COLO829 (cell line): Measurements from ENCODE around the gene ZNF827.

Source experiments
- DNase-seq: peaks from one replicate; pipeline ENCODE4 v3.0.0; 2012; ENCODE audit warnings: low spot score

Gene ZNF827

GRCh38 chr4:145756244-145756643 lies 182.4 kb downstream of the ZNF827 start:
- DNase-seq = no peak

- DNase-seq = no peak
Observed at GRCh38 chr4:145755802-145756201, 182.8 kb downstream of the ZNF827 start.

- DNase-seq = no peak
Observed at GRCh38 chr4:145743641-145744040, 195.0 kb downstream of the ZNF827 start.

GRCh38 chr4:145740806-145741205 lies 197.8 kb downstream of the ZNF827 start:
- DNase-seq = no peak

GRCh38 chr4:145739845-145740244 lies 198.8 kb downstream of the ZNF827 start:
- no peak for DNase-seq

- DNase-seq = no peak
Observed at GRCh38 chr4:145736241-145736831, 202.3 kb downstream of the ZNF827 start.

- DNase-seq = no peak
Observed at GRCh38 chr4:145735827-145736226, 202.8 kb downstream of the ZNF827 start.

- peak; percentile 76 for DNase-seq
Observed at GRCh38 chr4:145735347-145735675, 203.3 kb downstream of the ZNF827 start.

- peak; percentile 77 for DNase-seq
Observed at GRCh38 chr4:145734576-145735346, 203.9 kb downstream of the ZNF827 start.

GRCh38 chr4:145734031-145734430 lies 204.6 kb downstream of the ZNF827 start:
- no peak for DNase-seq

- peak; percentile 90 for DNase-seq
Observed at GRCh38 chr4:145732895-145733880, 205.4 kb downstream of the ZNF827 start.

GRCh38 chr4:145732001-145732815 lies 206.4 kb downstream of the ZNF827 start:
- DNase-seq = no peak

GRCh38 chr4:145731028-145731427 lies 207.6 kb downstream of the ZNF827 start:
- DNase-seq = no peak

GRCh38 chr4:145730026-145730425 lies 208.6 kb downstream of the ZNF827 start:
- DNase-seq = no peak

- no peak for DNase-seq
Observed at GRCh38 chr4:145723336-145723735, 215.3 kb downstream of the ZNF827 start.

GRCh38 chr4:145722561-145722960 lies 216.1 kb downstream of the ZNF827 start:
- DNase-seq = no peak

GRCh38 chr4:145720656-145721055 lies 218.0 kb downstream of the ZNF827 start:
- no peak for DNase-seq

- DNase-seq = no peak
Observed at GRCh38 chr4:145719752-145720624, 218.6 kb downstream of the ZNF827 start.

GRCh38 chr4:145716661-145717200 lies 221.9 kb downstream of the ZNF827 start:
- no peak for DNase-seq

- no peak for DNase-seq
Observed at GRCh38 chr4:145716200-145716599, 222.4 kb downstream of the ZNF827 start.

GRCh38 chr4:145709843-145710242 lies 228.8 kb downstream of the ZNF827 start:
- DNase-seq = no peak
